Suppressor macrophage treated with lipopolysaccharide for 4 hours (primary cell): Measurements from ENCODE around the gene DGUOK.
A peak's percentile ranks its signal among the peaks of the same experiment; 100 is the strongest.
"Not testable (repeated sequence)": the region's sequence is repeated elsewhere in the genome, so short reads cannot be mapped to it uniquely, and the experiment has no call there.

Experiments
- DNase-seq: peaks from one replicate; pipeline ENCODE4 v3.0.0-alpha.2; 2020

The DGUOK gene

GRCh38 chr2:73901143-73901542 is 25.5 kb upstream of the DGUOK start:
- DNase-seq = no peak

- no peak for DNase-seq
Observed at GRCh38 chr2:73902284-73902683, 24.4 kb upstream of the DGUOK start.

GRCh38 chr2:73903313-73903712 is 23.4 kb upstream of the DGUOK start:
- DNase-seq = no peak

- not testable (repeated sequence) for DNase-seq
Observed at GRCh38 chr2:73903949-73904613, 22.6 kb upstream of the DGUOK start.

GRCh38 chr2:73904952-73905351 is 21.7 kb upstream of the DGUOK start:
- no peak for DNase-seq

- no peak for DNase-seq
Observed at GRCh38 chr2:73906847-73907505, 19.7 kb upstream of the DGUOK start.

- DNase-seq = peak; percentile 45
Observed at GRCh38 chr2:73907840-73908452, 18.7 kb upstream of the DGUOK start.

GRCh38 chr2:73908689-73909652 is 17.7 kb upstream of the DGUOK start:
- no peak for DNase-seq

GRCh38 chr2:73910873-73911547 is 15.7 kb upstream of the DGUOK start:
- no peak for DNase-seq

GRCh38 chr2:73911548-73912208 is 15.0 kb upstream of the DGUOK start:
- DNase-seq = no peak

GRCh38 chr2:73913414-73914054 is 13.1 kb upstream of the DGUOK start:
- no peak for DNase-seq

- no peak for DNase-seq
Observed at GRCh38 chr2:73914667-73915066, 12.0 kb upstream of the DGUOK start.

GRCh38 chr2:73915437-73915993 is 11.2 kb upstream of the DGUOK start:
- DNase-seq = no peak

- DNase-seq = no peak
Observed at GRCh38 chr2:73916666-73917065, 10.0 kb upstream of the DGUOK start.

GRCh38 chr2:73917296-73917695 is 9.4 kb upstream of the DGUOK start:
- DNase-seq = no peak

- DNase-seq = no peak
Observed at GRCh38 chr2:73917696-73918207, 8.9 kb upstream of the DGUOK start.

- DNase-seq = no peak
Observed at GRCh38 chr2:73918856-73919255, 7.8 kb upstream of the DGUOK start.

GRCh38 chr2:73919596-73920228 is 7.0 kb upstream of the DGUOK start:
- DNase-seq = no peak

GRCh38 chr2:73920577-73921545 is 5.8 kb upstream of the DGUOK start:
- peak; percentile 47 for DNase-seq
